Vagina (tissue), 2 donors: ENCODE data around the gene FAM151A.

Experiments used
- CTCF ChIP-seq, 3 experiments: fragments of 450-650 bp in 2 of 3; fragments of 200-600 bp in 1 of 3; sonication (generic) in 1 of 3; IDR thresholded peaks; one replicate each; pipeline ENCODE4 v1.5.1; 2017 to 2019; ENCODE audit warnings: antibody characterized with exemption in 3 of 3, mild to moderate bottlenecking in 2 of 3, moderate library complexity in 2 of 3
- POLR2A ChIP-seq, 2 donors: fragments of 450-650 bp; IDR thresholded peaks; one replicate each; pipeline ENCODE4 v1.6.1; 2017; ENCODE audit warnings: antibody characterized with exemption in 2 of 2, mild to moderate bottlenecking in 2 of 2, moderate library complexity in 2 of 2

- TF ChIP-seq POLR2A (IDR thresholded peaks at IDR 0.05) (no peak), CTCF (IDR thresholded peaks at IDR 0.05) (no peak)
These were observed 42.5 kb upstream of the FAM151A start for GRCh38 chr1:54665852-54666251.
